COLO829 (cell line): ENCODE results near the gene CUX1.
"Not testable (repeated sequence)": the region's sequence is repeated elsewhere in the genome, so short reads cannot be mapped to it uniquely, and the experiment has no call there.

ENCODE experiments used
- DNase-seq: peaks from one replicate; pipeline ENCODE4 v3.0.0; 2012; ENCODE audit warnings: low spot score

Gene CUX1

GRCh38 chr7:102313997-102314780, 496.8 kb downstream of the CUX1 start:
- no peak for DNase-seq

- no peak for DNase-seq
Measured at GRCh38 chr7:102317231-102318059, 500.0 kb downstream of the CUX1 start.

- no peak for DNase-seq
Measured at GRCh38 chr7:102318482-102318971, 501.1 kb downstream of the CUX1 start.

GRCh38 chr7:102319671-102320070, 502.2 kb downstream of the CUX1 start:
- no peak for DNase-seq

GRCh38 chr7:102320181-102320580, 502.8 kb downstream of the CUX1 start:
- DNase-seq, result no peak

GRCh38 chr7:102320601-102321350, 503.4 kb downstream of the CUX1 start:
- no peak for DNase-seq

GRCh38 chr7:102321351-102322201, 504.1 kb downstream of the CUX1 start:
- no peak for DNase-seq

GRCh38 chr7:102322202-102322715, 504.8 kb downstream of the CUX1 start:
- no peak for DNase-seq

GRCh38 chr7:102323914-102324195, 506.4 kb downstream of the CUX1 start:
- no peak for DNase-seq

GRCh38 chr7:102325106-102325505, 507.7 kb downstream of the CUX1 start:
- DNase-seq, result not testable (repeated sequence)

- no peak for DNase-seq
Measured at GRCh38 chr7:102326157-102326889, 508.9 kb downstream of the CUX1 start.

GRCh38 chr7:102327183-102327582, 509.8 kb downstream of the CUX1 start:
- not testable (repeated sequence) for DNase-seq

GRCh38 chr7:102328863-102329262, 511.4 kb downstream of the CUX1 start:
- DNase-seq, result not testable (repeated sequence)

- DNase-seq, result not testable (repeated sequence)
Measured at GRCh38 chr7:102329366-102329765, 511.9 kb downstream of the CUX1 start.

GRCh38 chr7:102330666-102331460, 513.4 kb downstream of the CUX1 start:
- not testable (repeated sequence) for DNase-seq
